Smooth muscle cell (in vitro differentiated cells): ENCODE results near the gene POT1. TPM values are rescaled to one million over a fixed set of nuclear protein-coding genes. Genes with fewer than 3 reads are reported as not detected.
"Not testable (repeated sequence)": the region's sequence is repeated elsewhere in the genome, so short reads cannot be mapped to it uniquely, and the experiment has no call there.

Experiments
- DNase-seq: peaks from one replicate; lab custom pipeline; 2025; ENCODE audit not compliant: unreplicated experiment; lab: John Stamatoyannopoulos, UW
- H2AFZ ChIP-seq: fragments of 200-600 bp; sonication (generic); 2 replicates; pipeline ENCODE4 v1.6.0; 2016; ENCODE audit warnings: antibody characterized with exemption, low read depth, mild to moderate bottlenecking
- H3F3A ChIP-seq: fragments of 200-600 bp; sonication (generic); 2 replicates; pipeline ENCODE4 v1.6.0; 2017; ENCODE audit warnings: antibody characterized with exemption, low read depth
- H3K27ac ChIP-seq: fragments of 200-600 bp; sonication (generic); 2 replicates; pipeline ENCODE4 v1.5.1; 2016; ENCODE audit warnings: low read depth, mild to moderate bottlenecking
- H3K27me3 ChIP-seq: fragments of 200-600 bp; sonication (generic); 2 replicates; pipeline ENCODE4 v1.6.1; 2016; ENCODE audit warnings: low read depth, mild to moderate bottlenecking
- H3K36me3 ChIP-seq: fragments of 200-600 bp; sonication (generic); 2 replicates; pipeline ENCODE4 v1.5.1; 2016; ENCODE audit warnings: low read depth
- H3K4me1 ChIP-seq: fragments of 200-600 bp; sonication (generic); 2 replicates; pipeline ENCODE4 v1.5.1; 2016; ENCODE audit warnings: low read depth
- H3K4me2 ChIP-seq: fragments of 200-600 bp; sonication (generic); 2 replicates; pipeline ENCODE4 v1.6.0; 2016; ENCODE audit warnings: mild to moderate bottlenecking
- H3K4me3 ChIP-seq: fragments of 200-600 bp; sonication (generic); 2 replicates; pipeline ENCODE4 v1.5.1; 2016; ENCODE audit warnings: mild to moderate bottlenecking
- H3K79me2 ChIP-seq: fragments of 200-600 bp; sonication (generic); 2 replicates; pipeline ENCODE4 v1.6.0; 2016; ENCODE audit warnings: low read depth, mild to moderate bottlenecking
- H3K9ac ChIP-seq: fragments of 200-600 bp; sonication (generic); 2 replicates; pipeline ENCODE4 v1.6.0; 2016; ENCODE audit warnings: low read depth
- H3K9me3 ChIP-seq: fragments of 200-600 bp; sonication (generic); replicated peaks from 2 replicates; pipeline ENCODE4 v1.5.1; 2016; ENCODE audit warnings: low read depth
- H4K20me1 ChIP-seq: fragments of 200-600 bp; sonication (generic); 2 replicates; pipeline ENCODE4 v1.6.0; 2016; ENCODE audit warnings: low read depth
- CTCF ChIP-seq: fragments of 200-600 bp; sonication (generic); IDR thresholded peaks from 2 replicates; pipeline ENCODE4 v1.5.1; 2017; ENCODE audit warnings: borderline replicate concordance, mild to moderate bottlenecking, antibody characterized with exemption; ENCODE audit not compliant: insufficient read depth, poor library complexity, severe bottlenecking
- WGBS: methylation state at CpG from one replicate; pipeline ENCODE4 v1.1.7; 2016; ENCODE audit warnings: low lambda C conversion rate; 5-methylcytosine and 5-hydroxymethylcytosine counted together
- polyA plus RNA-seq: library from polyadenylated mRNA; unstranded; fragments of >200 nt; fragmentation: Nextera tagmentation; extraction: Ambion mirVana; gene quantifications from 2 replicates; pipeline ENCODE4 v1.2.1, GENCODE V29; 2016
- total RNA-seq: library from RNA; depleted of rRNA; stranded (reverse); fragments of >200 nt; gene quantifications from 2 replicates; pipeline ENCODE4 v1.2.3, GENCODE V29; 2014

The POT1 gene
- total RNA-seq (33.3 and 35.5 TPM in 2 replicates), polyA plus RNA-seq (12.2 and 16.9 TPM in 2 replicates)

- peaks cover 4% of the 10 kb centered on the region for H3K36me3 ChIP-seq
- DNase-seq, result peak; percentile 92
- peaks cover 7% of the 10 kb centered on the region for H3K4me1 ChIP-seq
- peak within 1 kb of the TSS; percentile 82 for H3K27ac ChIP-seq
- peak within 1 kb of the TSS; percentile 77 for H3K4me3 ChIP-seq
- peak within 1 kb of the TSS; percentile 85 for H3K4me2 ChIP-seq
- H3K9ac ChIP-seq, result peak within 1 kb of the TSS; percentile 82
- peaks cover 42% of the 10 kb centered on the region for H3K79me2 ChIP-seq
- H4K20me1 ChIP-seq, result peaks cover 12% of the 10 kb centered on the region
- no peaks in the 10 kb centered on the region for H3K9me3 ChIP-seq
- TF ChIP-seq CTCF, result no peak
- no peaks in the 10 kb centered on the region for H3F3A ChIP-seq
- H2AFZ ChIP-seq, result peak within 1 kb of the TSS; percentile 88
- H3K27me3 ChIP-seq, result no peaks in the 10 kb centered on the region
- 2% methylated on average over 33 of the region's 45 CpGs for WGBS
Measured at GRCh38 chr7:124929467-124930172, at the start of gene POT1. Gene POT1, minus strand, starts transcription at chr7:124929825. Its CDS starts 32,652 bp downstream, at chr7:124897173.

GRCh38 chr7:124975131-124975530 is 45.5 kb upstream of the POT1 start:
- not testable (repeated sequence) for H4K20me1 ChIP-seq, H3K9me3 ChIP-seq, H3F3A ChIP-seq, H3K4me3 ChIP-seq, H3K9ac ChIP-seq, H3K27ac ChIP-seq, H2AFZ ChIP-seq, H3K4me2 ChIP-seq, H3K4me1 ChIP-seq, H3K79me2 ChIP-seq, H3K27me3 ChIP-seq, DNase-seq, H3K36me3 ChIP-seq
- 76% methylated on average over 3 of the region's 3 CpGs for WGBS

- DNase-seq, result no peak
- no peak overlapping the region for H3K4me2 ChIP-seq
- H3K27ac ChIP-seq, result no peak overlapping the region
- no peaks in the 10 kb centered on the region for H4K20me1 ChIP-seq
- H3K4me1 ChIP-seq, result no peaks in the 10 kb centered on the region
- H3K36me3 ChIP-seq, result no peaks in the 10 kb centered on the region
- no peak overlapping the region for H3K4me3 ChIP-seq
- no peaks in the 10 kb centered on the region for H3F3A ChIP-seq
- TF ChIP-seq CTCF, result no peak
- no peak overlapping the region for H3K9ac ChIP-seq
- H3K79me2 ChIP-seq, result no peaks in the 10 kb centered on the region
- H2AFZ ChIP-seq, result no peak overlapping the region
- H3K9me3 ChIP-seq, result no peaks in the 10 kb centered on the region
- H3K27me3 ChIP-seq, result no peaks in the 10 kb centered on the region
- WGBS, result 68% methylated on average over 4 of the region's 4 CpGs
Measured at GRCh38 chr7:124965553-124965952, 35.9 kb upstream of the POT1 start.

GRCh38 chr7:124959676-124960075 is 30.1 kb upstream of the POT1 start:
- no peak overlapping the region for H3K4me3 ChIP-seq

GRCh38 chr7:124957952-124958351 is 28.3 kb upstream of the POT1 start:
- not testable (repeated sequence) for H3K9ac ChIP-seq, H4K20me1 ChIP-seq, H3K36me3 ChIP-seq, H3K27ac ChIP-seq, H3K9me3 ChIP-seq, H3K4me1 ChIP-seq, H3K4me3 ChIP-seq, H2AFZ ChIP-seq, H3K27me3 ChIP-seq, DNase-seq, H3K79me2 ChIP-seq, H3K4me2 ChIP-seq, H3F3A ChIP-seq
- WGBS, result 100% methylated on average over 1 of the region's 1 CpG

More at GRCh38 chr7:124959676-124960075, 30.1 kb upstream of the POT1 start:
- Histone ChIP-seq H3K9ac (no peak overlapping the region), H4K20me1 (no peaks in the 10 kb centered on the region), H3K9me3 (no peaks in the 10 kb centered on the region), H3K4me2 (no peak overlapping the region), H3K79me2 (no peaks in the 10 kb centered on the region), H3K27me3 (no peaks in the 10 kb centered on the region), H3K27ac (no peak overlapping the region), H3K36me3 (no peaks in the 10 kb centered on the region), H3K4me1 (no peaks in the 10 kb centered on the region), H2AFZ (no peak overlapping the region), H3F3A (no peaks in the 10 kb centered on the region)
- no peak for TF ChIP-seq CTCF
- 42% methylated on average over 1 of the region's 1 CpG for WGBS
- DNase-seq, result no peak
